ENCODE data around the gene SH3BP1.

GRCh38 chr22:37690901-37691504 is 51.5 kb downstream of the SH3BP1 start:
- no peak for TF ChIP-seq TAF1 (IDR thresholded peaks at IDR 0.05; ENCODE audit: borderline replicate concordance, low read depth, low read length)
- TF ChIP-seq POLR2AphosphoS5 (IDR thresholded peaks at IDR 0.05; ENCODE audit: low read depth, low read length), result no peak

Measured in GM12892 (cell line).